Superior temporal gyrus (tissue), 1 donor: ENCODE results near the gene NMS.

ENCODE experiments used
- DNase-seq: peaks from one replicate; pipeline ENCODE4 v3.0.0-alpha.2; 2016; ENCODE audit errors: extremely low spot score

NMS gene

GRCh38 chr2:100485396-100485795 is 15.1 kb downstream of the NMS start:
- DNase-seq = no peak

GRCh38 chr2:100494712-100495111 is 24.4 kb downstream of the NMS start:
- no peak for DNase-seq

- DNase-seq = no peak
Observed at GRCh38 chr2:100502782-100503181, 32.5 kb downstream of the NMS start.

GRCh38 chr2:100504542-100504941 is 34.3 kb downstream of the NMS start:
- no peak for DNase-seq

GRCh38 chr2:100509066-100509465 is 38.8 kb downstream of the NMS start:
- no peak for DNase-seq

GRCh38 chr2:100513650-100514049 is 43.4 kb downstream of the NMS start:
- DNase-seq = no peak

GRCh38 chr2:100517556-100517955 is 47.3 kb downstream of the NMS start:
- DNase-seq = no peak

GRCh38 chr2:100518801-100519200 is 48.5 kb downstream of the NMS start:
- no peak for DNase-seq

- no peak for DNase-seq
Observed at GRCh38 chr2:100520224-100520623, 49.9 kb downstream of the NMS start.

- DNase-seq = no peak
Observed at GRCh38 chr2:100522430-100522829, 52.1 kb downstream of the NMS start.

GRCh38 chr2:100524331-100524730 is 54.0 kb downstream of the NMS start:
- DNase-seq = no peak

- no peak for DNase-seq
Observed at GRCh38 chr2:100526868-100527267, 56.6 kb downstream of the NMS start.

GRCh38 chr2:100527440-100528015 is 57.2 kb downstream of the NMS start:
- DNase-seq = no peak

- DNase-seq = no peak
Observed at GRCh38 chr2:100529176-100529575, 58.9 kb downstream of the NMS start.

GRCh38 chr2:100529900-100530299 is 59.6 kb downstream of the NMS start:
- DNase-seq = no peak
